DOHH2 (cell line): ENCODE data around the gene TUT4.

Experiments used
- H3F3A ChIP-seq: fragments of 200-600 bp; sonication (generic), shearing (Covaris generic); 2 replicates; pipeline ENCODE4 v1.6.0; 2016; ENCODE audit warnings: antibody characterized with exemption, mild to moderate bottlenecking; ENCODE audit not compliant: control insufficient read depth, insufficient read depth
- H3K27ac ChIP-seq: fragments of 200-600 bp; sonication (generic); 2 replicates; pipeline ENCODE4 v1.5.1; 2014; ENCODE audit warnings: low read depth, mild to moderate bottlenecking, low read length, moderate library complexity
- H3K27me3 ChIP-seq: fragments of 200-600 bp; sonication (generic); 2 replicates; pipeline ENCODE4 v1.6.1; 2014; ENCODE audit warnings: mild to moderate bottlenecking, low read length, mixed read lengths; ENCODE audit not compliant: control insufficient read depth
- H3K36me3 ChIP-seq: fragments of 200-600 bp; sonication (generic); 2 replicates; pipeline ENCODE4 v1.6.1; 2014; ENCODE audit warnings: mild to moderate bottlenecking, low read length, moderate library complexity, mixed read lengths; ENCODE audit not compliant: control insufficient read depth
- H3K4me1 ChIP-seq: fragments of 200-600 bp; sonication (generic); 2 replicates; pipeline ENCODE4 v1.6.1; 2014; ENCODE audit warnings: mild to moderate bottlenecking, low read length, mixed read lengths; ENCODE audit not compliant: control insufficient read depth
- H3K4me2 ChIP-seq: fragments of 200-600 bp; sonication (generic); 2 replicates; pipeline ENCODE4 v1.6.0; 2014; ENCODE audit warnings: mild to moderate bottlenecking, low read length, moderate library complexity
- H3K4me3 ChIP-seq: fragments of 200-600 bp; sonication (generic); 2 replicates; pipeline ENCODE4 v1.5.1; 2014; ENCODE audit warnings: mild to moderate bottlenecking, low read length, mixed read lengths
- H3K79me2 ChIP-seq: fragments of 200-600 bp; sonication (generic); 2 replicates; pipeline ENCODE4 v1.6.1; 2014; ENCODE audit warnings: mild to moderate bottlenecking, low read length, mixed read lengths; ENCODE audit not compliant: control insufficient read depth
- H3K9me2 ChIP-seq: fragments of 200-600 bp; sonication (generic); replicated peaks from 2 replicates; pipeline ENCODE4 v1.6.1; 2014; ENCODE audit warnings: mild to moderate bottlenecking, low read length, mixed read lengths; ENCODE audit not compliant: control insufficient read depth
- H3K9me3 ChIP-seq: fragments of 200-600 bp; sonication (generic); 2 replicates; pipeline ENCODE4 v1.6.1; 2014; ENCODE audit warnings: antibody characterized with exemption, low read length, mixed read lengths; ENCODE audit not compliant: control insufficient read depth, insufficient read depth
- H4K20me1 ChIP-seq: fragments of 200-600 bp; sonication (generic); 2 replicates; pipeline ENCODE4 v1.6.0; 2014; ENCODE audit warnings: low read depth, mild to moderate bottlenecking, antibody characterized with exemption, low read length, moderate library complexity; ENCODE audit not compliant: control insufficient read depth, insufficient read depth
- CTCF ChIP-seq: fragments of 200-600 bp; sonication (generic); IDR thresholded peaks from one replicate; pipeline ENCODE4 v1.5.1; 2014; ENCODE audit warnings: antibody characterized with exemption, mild to moderate bottlenecking, low read depth, low read length; ENCODE audit not compliant: poor library complexity, severe bottlenecking
- EZH2phosphoT487 ChIP-seq: fragments of 200-600 bp; sonication (generic); IDR thresholded peaks from 2 replicates; pipeline ENCODE4 v1.6.1; 2017; ENCODE audit warnings: borderline replicate concordance, mild to moderate bottlenecking, antibody characterized with exemption, low read length, moderate library complexity, mixed read lengths

TUT4 gene

GRCh38 chr1:52574594-52574993 is 21.7 kb upstream of the TUT4 start:
- Histone ChIP-seq H3K27me3 (no peaks in the 10 kb centered on the region), H4K20me1 (no peaks in the 10 kb centered on the region), H3K9me3 (peaks cover 5% of the 10 kb centered on the region; the same call in 1 of the 2 replicates), H3K9me2 (no peaks in the 10 kb centered on the region), H3K4me2 (no peak overlapping the region), H3F3A (peaks cover 3% of the 10 kb centered on the region; the same call in 1 of the 2 replicates), H3K4me1 (peaks cover 10% of the 10 kb centered on the region), H3K4me3 (no peak overlapping the region), H3K27ac (no peak overlapping the region), H3K36me3 (no peaks in the 10 kb centered on the region), H3K79me2 (no peaks in the 10 kb centered on the region)
- TF ChIP-seq EZH2phosphoT487 (no peak), CTCF (no peak)

- H3K4me1 ChIP-seq: peaks cover 23% of the 10 kb centered on the region
- 0 out of 2 replicates have a peak, but pooled peaks cover 4% of the 10 kb centered on the region for H3K27me3 ChIP-seq
- no peaks in the 10 kb centered on the region for H3K9me2 ChIP-seq
- no peaks in the 10 kb centered on the region for H3K36me3 ChIP-seq
- H3K9me3 ChIP-seq: peaks cover 5% of the 10 kb centered on the region; the same call in 1 of the 2 replicates
- H4K20me1 ChIP-seq: no peaks in the 10 kb centered on the region
- no peak for TF ChIP-seq EZH2phosphoT487
- TF ChIP-seq CTCF: no peak
- H3K4me3 ChIP-seq: no peak overlapping the region
- H3K27ac ChIP-seq: no peak overlapping the region
- no peak overlapping the region for H3K4me2 ChIP-seq
- peaks cover 3% of the 10 kb centered on the region; the same call in 1 of the 2 replicates for H3F3A ChIP-seq
- no peaks in the 10 kb centered on the region for H3K79me2 ChIP-seq
Measured at GRCh38 chr1:52572387-52572786, 19.5 kb upstream of the TUT4 start.

GRCh38 chr1:52571783-52572182 is 18.9 kb upstream of the TUT4 start:
- peaks cover 23% of the 10 kb centered on the region for H3K4me1 ChIP-seq
- H3K79me2 ChIP-seq: no peaks in the 10 kb centered on the region
- no peak overlapping the region for H3K4me2 ChIP-seq
- H3K9me3 ChIP-seq: peaks cover 5% of the 10 kb centered on the region; the same call in 1 of the 2 replicates
- peaks cover 3% of the 10 kb centered on the region; the same call in 1 of the 2 replicates for H3F3A ChIP-seq
- H3K4me3 ChIP-seq: no peak overlapping the region
- H3K9me2 ChIP-seq: no peaks in the 10 kb centered on the region
- TF ChIP-seq EZH2phosphoT487 (no peak), CTCF (no peak)
- 0 out of 2 replicates have a peak, but pooled peaks cover 4% of the 10 kb centered on the region for H3K27me3 ChIP-seq
- no peaks in the 10 kb centered on the region for H3K36me3 ChIP-seq
- H4K20me1 ChIP-seq: no peaks in the 10 kb centered on the region
- H3K27ac ChIP-seq: no peak overlapping the region
